ENCODE results near the gene SPATA46. TPM values are rescaled to one million over a fixed set of nuclear protein-coding genes. Genes with fewer than 3 reads are reported as not detected.

SPATA46 gene
- total RNA-seq, 2 experiments from 2014 or later: not detected

DNA sequence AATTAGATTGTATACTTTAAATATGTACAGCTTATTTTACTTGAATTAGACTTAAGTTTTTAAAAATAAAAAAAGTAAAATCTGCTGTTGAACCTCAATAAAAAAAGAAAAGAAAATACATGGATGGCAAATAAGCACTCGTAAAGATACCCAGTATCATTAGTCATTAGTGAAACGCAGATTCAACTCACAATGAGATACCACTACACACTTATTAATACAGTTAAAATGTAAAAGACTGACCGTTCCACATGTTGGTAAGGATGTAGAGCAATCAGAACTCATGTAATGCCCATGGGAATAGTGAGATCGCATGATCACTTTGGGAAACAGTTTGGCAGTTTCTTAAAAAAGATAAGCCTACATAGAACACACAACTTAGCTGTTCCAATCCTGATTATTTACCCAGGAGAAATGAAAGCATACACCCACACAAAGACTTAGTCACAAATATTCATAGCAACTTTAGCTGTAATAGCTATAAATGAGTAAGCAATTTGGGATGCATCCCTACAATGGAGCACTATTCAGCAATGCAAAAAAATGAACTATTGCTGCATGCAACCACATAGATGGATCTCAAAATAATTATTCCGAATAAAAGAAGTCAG, 28.0 kb upstream of the SPATA46 start:
- Histone ChIP-seq H3K9me3 (ENCODE audit: control insufficient read depth in 1 of 2, insufficient read depth in 1 of 2, low read length in 2 of 2) (no peaks in the 10 kb centered on the region), H3K27ac (ENCODE audit: low read depth in 1 of 2, low read length in 2 of 2) (no peak overlapping the region), H3K27me3 (ENCODE audit: control insufficient read depth in 1 of 2, insufficient read depth in 2 of 2, low read length in 2 of 2) (no peaks in the 10 kb centered on the region), H3K4me3 (ENCODE audit: low read length) (no peak overlapping the region), H3K36me3 (ENCODE audit: insufficient read depth, low read length) (no peaks in the 10 kb centered on the region), H3K4me1 (ENCODE audit: insufficient read depth, low read length) (no peaks in the 10 kb centered on the region)
- Mint-ChIP-seq H3K4me3 (no peak overlapping the region), H3K36me3 (ENCODE audit: low read depth) (no peaks in the 10 kb centered on the region), H3K9me3 (no peaks in the 10 kb centered on the region), H3K27me3 (peaks cover 21% of the 10 kb centered on the region), H3K27ac (no peak overlapping the region), H3K4me1 (ENCODE audit: low read depth) (no peaks in the 10 kb centered on the region)
- TF ChIP-seq, protein P1, sequence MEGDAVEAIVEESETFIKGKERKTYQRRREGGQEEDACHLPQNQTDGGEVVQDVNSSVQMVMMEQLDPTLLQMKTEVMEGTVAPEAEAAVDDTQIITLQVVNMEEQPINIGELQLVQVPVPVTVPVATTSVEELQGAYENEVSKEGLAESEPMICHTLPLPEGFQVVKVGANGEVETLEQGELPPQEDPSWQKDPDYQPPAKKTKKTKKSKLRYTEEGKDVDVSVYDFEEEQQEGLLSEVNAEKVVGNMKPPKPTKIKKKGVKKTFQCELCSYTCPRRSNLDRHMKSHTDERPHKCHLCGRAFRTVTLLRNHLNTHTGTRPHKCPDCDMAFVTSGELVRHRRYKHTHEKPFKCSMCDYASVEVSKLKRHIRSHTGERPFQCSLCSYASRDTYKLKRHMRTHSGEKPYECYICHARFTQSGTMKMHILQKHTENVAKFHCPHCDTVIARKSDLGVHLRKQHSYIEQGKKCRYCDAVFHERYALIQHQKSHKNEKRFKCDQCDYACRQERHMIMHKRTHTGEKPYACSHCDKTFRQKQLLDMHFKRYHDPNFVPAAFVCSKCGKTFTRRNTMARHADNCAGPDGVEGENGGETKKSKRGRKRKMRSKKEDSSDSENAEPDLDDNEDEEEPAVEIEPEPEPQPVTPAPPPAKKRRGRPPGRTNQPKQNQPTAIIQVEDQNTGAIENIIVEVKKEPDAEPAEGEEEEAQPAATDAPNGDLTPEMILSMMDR (IDR thresholded peaks at IDR 0.05): no peak
- POLR2A ChIA-PET: no interaction called here
- intact Hi-C loops (cut with DNase I, micrococcal nuclease): no loop called here
- DNase-seq (no peak), ATAC-seq (ENCODE audit: poor library complexity) (no peak)
- CTCF ChIA-PET: no interaction called here

- intact Hi-C loops (cut with DNase I, micrococcal nuclease): no loop called here
- no peaks in the 10 kb centered on the region for H3K36me3 ChIP-seq (ENCODE audit: insufficient read depth, low read length)
- TF ChIP-seq, protein P1 (IDR thresholded peaks at IDR 0.05): no peak
- Mint-ChIP-seq H3K36me3 (ENCODE audit: low read depth) (no peaks in the 10 kb centered on the region), H3K4me1 (ENCODE audit: low read depth) (no peaks in the 10 kb centered on the region), H3K9me3 (no peaks in the 10 kb centered on the region), H3K27ac (no peak overlapping the region), H3K27me3 (peaks cover 53% of the 10 kb centered on the region), H3K4me3 (no peak overlapping the region)
- ATAC-seq (ENCODE audit: poor library complexity) (no peak), DNase-seq (no peak)
- H3K4me1 ChIP-seq (ENCODE audit: insufficient read depth, low read length): no peaks in the 10 kb centered on the region
- no peaks in the 10 kb centered on the region for H3K9me3 ChIP-seq (ENCODE audit: control insufficient read depth in 1 of 2, insufficient read depth in 1 of 2, low read length in 2 of 2)
- H3K27ac ChIP-seq (ENCODE audit: low read depth in 1 of 2, low read length in 2 of 2): no peak overlapping the region
- H3K27me3 ChIP-seq (ENCODE audit: control insufficient read depth in 1 of 2, insufficient read depth in 2 of 2, low read length in 2 of 2): peaks cover 4 to 13% of the 10 kb centered on the region in 2 experiments
- POLR2A ChIA-PET: no interaction called here
- CTCF ChIA-PET: no interaction called here
- H3K4me3 ChIP-seq (ENCODE audit: low read length): no peak overlapping the region
Observed at GRCh38 chr1:162400790-162401355, 24.2 kb upstream of the SPATA46 start.

- no peaks in the 10 kb centered on the region for H3K4me1 Mint-ChIP-seq (ENCODE audit: low read depth)
- CTCF ChIA-PET: no interaction called here
Observed at GRCh38 chr1:162398999-162399580, 22.4 kb upstream of the SPATA46 start.

More at GRCh38 chr1:162398999-162399580, 22.4 kb upstream of the SPATA46 start:
- Histone ChIP-seq H3K4me1 (ENCODE audit: insufficient read depth, low read length) (no peaks in the 10 kb centered on the region), H3K27me3 (ENCODE audit: control insufficient read depth in 1 of 2, insufficient read depth in 2 of 2, low read length in 2 of 2) (peaks cover 4 to 13% of the 10 kb centered on the region in 2 experiments), H3K27ac (ENCODE audit: low read depth in 1 of 2, low read length in 2 of 2) (no peak overlapping the region), H3K9me3 (ENCODE audit: control insufficient read depth in 1 of 2, insufficient read depth in 1 of 2, low read length in 2 of 2) (no peaks in the 10 kb centered on the region), H3K4me3 (ENCODE audit: low read length) (no peak overlapping the region), H3K36me3 (ENCODE audit: insufficient read depth, low read length) (no peaks in the 10 kb centered on the region)
- ATAC-seq (ENCODE audit: poor library complexity) (no peak), DNase-seq (no peak)
- TF ChIP-seq, protein P1 (IDR thresholded peaks at IDR 0.05): no peak
- POLR2A ChIA-PET: no interaction called here
- intact Hi-C loops (cut with DNase I, micrococcal nuclease): no loop called here
- H3K36me3 Mint-ChIP-seq (ENCODE audit: low read depth): no peaks in the 10 kb centered on the region
- H3K27ac Mint-ChIP-seq: no peak overlapping the region
- H3K9me3 Mint-ChIP-seq: no peaks in the 10 kb centered on the region
- no peak overlapping the region for H3K4me3 Mint-ChIP-seq
- H3K27me3 Mint-ChIP-seq: peaks cover 55% of the 10 kb centered on the region
